ENCODE measurements around the gene FAM240B.

Gene FAM240B

DNA sequence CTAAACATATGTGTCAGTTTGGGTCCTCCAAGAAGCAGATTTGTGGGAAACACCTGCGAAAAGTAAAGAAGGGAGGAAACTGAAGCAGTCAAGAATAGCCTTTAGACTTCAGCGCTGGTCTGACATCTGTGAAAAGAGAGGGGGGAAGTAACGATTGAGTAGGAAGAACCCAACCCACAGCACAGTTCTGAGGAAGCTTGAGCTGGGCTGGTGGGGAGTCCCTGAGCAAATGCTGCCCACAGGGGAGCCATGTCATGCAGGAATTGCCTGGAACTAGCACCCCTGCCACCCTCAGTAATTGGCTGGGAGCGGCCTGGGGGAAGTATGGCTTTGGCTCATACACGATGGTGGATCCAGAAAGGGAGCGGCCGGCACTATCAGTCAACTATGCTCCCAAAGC, 20.6 kb downstream of the FAM240B start:
- no peak for DNase-seq

- DNase-seq: no peak
Observed at GRCh38 chr9:38697776-38698300, 22.1 kb downstream of the FAM240B start.

- no peak for DNase-seq
Observed at GRCh38 chr9:38696999-38697398, 22.9 kb downstream of the FAM240B start.

GRCh38 chr9:38694676-38695075, 25.3 kb downstream of the FAM240B start:
- DNase-seq: no peak

GRCh38 chr9:38692707-38693106, 27.2 kb downstream of the FAM240B start:
- DNase-seq: no peak

GRCh38 chr9:38690574-38690973, 29.4 kb downstream of the FAM240B start:
- DNase-seq: no peak

DNA sequence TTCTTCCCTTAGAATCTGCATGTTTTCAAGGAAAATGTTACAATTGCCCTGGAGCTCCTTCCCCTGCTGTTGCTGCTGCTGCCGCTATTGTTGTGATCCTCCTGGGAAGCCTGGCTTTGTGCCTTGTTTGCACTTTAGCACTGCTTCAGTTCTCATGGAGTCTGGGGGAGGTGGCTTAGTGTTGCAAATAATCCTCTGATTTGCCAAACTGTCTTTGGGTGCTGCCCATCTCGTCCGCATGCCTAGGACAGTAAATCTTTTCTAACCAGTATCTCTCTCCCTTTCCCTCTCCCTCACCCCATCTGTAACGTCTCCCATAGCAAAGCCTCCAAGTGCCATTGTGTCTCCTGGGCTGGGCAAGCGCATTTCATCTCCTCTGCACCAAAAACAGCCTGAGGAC, 30.3 kb downstream of the FAM240B start:
- DNase-seq: no peak

GRCh38 chr9:38687992-38688391, 31.9 kb downstream of the FAM240B start:
- no peak for DNase-seq

DNA sequence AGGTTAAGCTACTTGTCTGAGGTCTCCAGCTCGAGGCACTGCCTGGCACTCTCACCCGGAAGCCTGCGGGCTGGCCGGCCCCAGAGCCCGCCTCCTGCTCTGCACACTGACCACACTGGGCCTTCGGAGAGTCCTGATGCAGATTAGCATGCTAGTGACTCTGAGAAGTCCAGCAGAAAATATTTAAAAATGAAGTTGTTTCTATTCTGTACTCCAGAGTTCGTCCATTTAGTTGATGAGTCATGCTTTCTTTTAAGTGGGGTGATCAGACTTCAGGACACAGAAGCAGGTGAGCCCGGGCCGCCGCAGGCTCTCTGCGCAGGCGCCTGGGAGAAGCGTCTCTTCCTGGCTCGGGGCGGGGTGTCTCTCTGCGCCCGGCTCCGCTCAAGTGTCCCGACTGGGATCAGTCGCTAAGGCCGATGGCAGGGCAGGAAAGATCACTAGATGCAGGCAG, 32.5 kb downstream of the FAM240B start:
- peak; percentile 24 for DNase-seq

DNA sequence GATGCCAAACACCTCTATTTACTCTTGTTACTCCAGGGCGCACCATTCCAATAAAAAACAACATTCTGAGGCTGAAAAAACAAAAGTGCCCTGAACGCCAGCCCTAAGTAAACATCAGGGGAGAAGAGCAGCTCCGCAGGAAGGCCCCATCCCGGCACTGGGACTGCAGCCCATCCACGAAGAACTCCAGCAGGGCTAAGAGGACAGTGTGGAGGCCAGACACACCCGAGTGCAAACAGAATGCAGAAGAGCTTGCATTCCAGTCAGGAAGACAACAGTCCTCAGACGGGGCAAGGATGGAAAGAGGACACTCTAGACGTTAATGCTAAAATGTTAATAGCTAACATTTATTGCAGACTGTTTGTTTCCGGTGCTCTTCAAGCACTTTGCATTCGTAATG, 33.0 kb downstream of the FAM240B start:
- DNase-seq: no peak

DNA sequence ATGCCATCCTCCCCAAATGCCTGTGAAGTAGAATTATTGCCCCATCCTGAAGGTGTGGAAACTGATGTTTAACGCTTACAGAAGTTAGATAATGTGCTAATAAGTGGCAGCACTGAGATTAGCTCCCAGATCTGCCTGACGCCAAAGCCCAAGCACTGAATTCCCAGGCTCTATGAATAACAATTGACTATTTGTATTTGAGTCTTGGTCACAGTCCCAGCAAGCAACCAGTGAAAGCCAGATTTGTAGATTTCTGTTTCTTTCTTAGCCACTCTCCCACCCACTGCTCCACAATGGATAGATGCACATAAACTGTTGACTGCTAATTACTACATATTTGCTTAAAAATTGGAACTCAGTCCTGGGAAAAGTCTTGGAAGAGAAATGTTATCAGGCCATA, 34.4 kb downstream of the FAM240B start:
- no peak for DNase-seq

DNA sequence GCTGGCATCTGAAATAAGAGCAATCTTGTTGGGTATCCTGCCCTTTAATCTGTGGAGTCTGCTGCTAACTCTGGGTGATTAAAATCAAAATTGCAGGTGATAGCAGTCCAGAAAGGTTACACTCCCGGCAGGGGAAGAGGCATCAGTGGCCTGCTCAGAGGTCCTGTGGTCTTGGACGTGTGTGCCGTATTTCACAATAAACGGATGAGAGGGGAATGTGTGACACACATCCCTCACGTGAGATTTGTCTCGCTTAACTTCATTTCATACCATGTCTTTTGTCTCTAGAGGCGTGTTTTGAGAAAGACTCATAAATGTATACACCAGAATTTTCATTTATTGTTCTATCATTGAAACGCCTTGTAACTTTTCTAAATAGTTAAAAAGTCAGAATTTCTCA, 36.6 kb downstream of the FAM240B start:
- DNase-seq: no peak

GRCh38 chr9:38682713-38683112, 37.2 kb downstream of the FAM240B start:
- DNase-seq: no peak

DNA sequence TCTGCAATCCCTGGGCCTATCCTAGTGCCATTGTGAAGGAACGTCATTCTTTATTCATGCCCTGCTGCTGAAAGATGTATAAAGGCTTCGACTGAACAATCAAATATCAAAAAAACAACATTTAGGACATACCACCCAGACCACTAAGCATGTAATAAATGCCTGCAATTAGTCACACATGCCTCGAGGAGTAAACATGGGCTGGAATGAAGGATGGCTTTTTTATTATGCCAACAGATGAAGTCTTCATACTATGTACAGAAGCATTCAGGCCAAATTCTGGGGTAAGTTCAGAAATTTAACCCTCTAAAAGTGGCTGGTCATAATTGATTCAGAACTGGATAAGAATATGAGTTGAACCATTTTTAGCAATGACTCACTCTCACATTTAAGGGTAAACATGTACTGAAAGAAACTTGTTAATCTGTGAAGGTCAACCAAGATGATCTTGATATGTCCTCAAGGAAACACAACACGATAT, 38.1 kb downstream of the FAM240B start:
- DNase-seq: no peak

DNA sequence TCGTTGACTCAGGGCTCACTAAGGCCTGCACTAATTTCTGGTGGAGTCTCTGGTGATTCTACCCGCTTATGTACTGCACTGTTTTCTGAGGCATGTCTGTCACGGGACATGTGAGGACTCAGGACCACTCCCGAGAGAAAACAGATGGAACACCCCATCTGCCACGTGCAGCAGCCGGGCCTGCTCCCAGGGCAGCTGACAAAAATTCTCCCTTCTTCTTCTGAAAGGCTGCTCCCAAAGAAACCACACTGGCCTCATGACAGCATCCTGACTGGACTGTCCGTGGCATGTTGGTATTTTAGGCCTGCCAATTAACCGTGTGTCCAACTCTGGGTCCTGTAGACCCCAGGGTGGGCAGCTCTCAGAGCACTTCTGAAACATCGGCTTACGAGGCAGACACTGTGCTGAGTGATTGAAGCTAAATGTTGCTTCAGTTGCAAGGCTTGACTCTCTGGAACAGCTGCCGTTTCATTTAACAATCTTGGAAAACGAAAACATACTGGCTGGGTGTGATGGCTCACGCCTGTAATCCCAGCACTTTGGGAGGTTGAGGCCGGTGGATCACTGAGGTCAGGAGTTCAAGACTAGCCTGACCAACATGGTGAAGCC, 39.0 kb downstream of the FAM240B start:
- no peak for DNase-seq

GRCh38 chr9:38677660-38678303, 42.2 kb downstream of the FAM240B start:
- no peak for DNase-seq

- DNase-seq: no peak
Observed at GRCh38 chr9:38675831-38676230, 44.1 kb downstream of the FAM240B start.

DNA sequence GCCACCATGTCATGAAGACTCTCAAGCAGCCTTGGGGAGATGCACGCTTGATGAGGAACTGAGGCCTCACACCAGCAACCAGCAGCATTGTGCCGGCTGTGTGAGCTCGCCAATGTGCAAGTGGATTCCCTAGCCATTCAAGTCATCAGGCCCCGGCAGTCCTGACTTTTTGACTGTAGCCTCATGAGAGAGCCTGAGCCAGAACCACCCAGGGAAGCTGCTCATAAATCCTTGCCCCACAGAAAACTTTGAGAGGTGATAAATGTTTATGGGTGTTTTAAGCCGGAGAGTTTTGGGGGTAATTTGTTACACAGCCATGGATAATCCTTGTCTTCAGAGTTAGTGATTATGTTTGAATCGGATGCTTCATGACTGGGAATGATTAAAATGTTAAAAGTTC, 44.7 kb downstream of the FAM240B start:
- no peak for DNase-seq

DNA sequence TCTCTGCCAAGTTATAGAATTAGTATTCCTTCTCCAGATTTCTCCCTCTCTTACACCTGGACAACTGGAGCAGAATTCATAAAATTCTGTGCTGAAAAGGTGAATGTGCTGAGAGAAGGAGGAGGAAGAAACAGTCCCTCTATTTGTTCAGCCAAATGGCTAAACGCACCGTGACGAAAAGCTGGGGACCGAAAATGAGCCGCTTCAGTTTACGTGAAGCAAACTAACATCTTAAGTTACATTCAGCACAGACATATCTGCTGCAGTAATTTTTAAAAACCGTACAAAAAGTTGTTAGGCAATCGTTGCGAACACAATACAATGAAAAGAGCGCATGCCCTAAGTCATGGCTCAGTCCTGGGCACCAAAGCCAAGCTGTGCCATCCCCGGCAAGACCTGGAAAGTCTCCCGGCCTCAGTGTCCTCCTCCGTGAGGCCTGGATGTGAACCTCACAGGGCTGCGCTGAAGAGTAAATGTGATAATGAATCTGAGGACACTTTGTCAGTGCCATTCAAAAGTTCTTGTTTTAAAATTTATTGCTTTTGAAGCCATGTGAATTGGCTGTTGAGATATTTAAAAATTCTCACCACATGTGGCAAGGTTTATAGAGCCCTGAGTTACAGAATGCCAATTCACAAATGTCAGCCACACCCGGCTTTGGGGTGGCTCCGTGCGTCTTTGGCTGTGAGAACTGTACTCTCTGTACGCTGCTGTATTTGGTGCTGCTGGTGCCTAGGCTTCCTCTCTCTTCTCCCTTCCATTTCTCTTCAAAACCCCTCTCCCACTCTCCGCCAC, 46.3 kb downstream of the FAM240B start:
- DNase-seq: no peak

GRCh38 chr9:38671748-38672147, 48.2 kb downstream of the FAM240B start:
- no peak for DNase-seq

DNA sequence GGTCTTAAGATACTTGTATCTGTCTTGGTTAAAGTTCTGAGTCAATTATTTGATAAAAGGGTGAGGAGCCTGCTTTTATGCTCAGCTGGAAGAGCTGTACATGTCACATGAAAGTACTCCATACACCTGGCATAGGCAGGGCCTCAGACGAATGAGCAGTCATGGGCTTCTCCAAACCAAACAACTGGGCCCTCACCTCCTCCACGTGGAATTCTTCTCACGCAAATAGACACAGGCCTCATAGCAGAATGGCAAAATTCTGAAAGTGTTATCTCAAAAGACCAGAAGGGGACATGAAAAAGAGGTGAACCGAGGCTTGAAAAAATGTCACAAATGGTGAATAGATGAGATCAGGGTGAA, 48.6 kb downstream of the FAM240B start:
- no peak for DNase-seq

DNA sequence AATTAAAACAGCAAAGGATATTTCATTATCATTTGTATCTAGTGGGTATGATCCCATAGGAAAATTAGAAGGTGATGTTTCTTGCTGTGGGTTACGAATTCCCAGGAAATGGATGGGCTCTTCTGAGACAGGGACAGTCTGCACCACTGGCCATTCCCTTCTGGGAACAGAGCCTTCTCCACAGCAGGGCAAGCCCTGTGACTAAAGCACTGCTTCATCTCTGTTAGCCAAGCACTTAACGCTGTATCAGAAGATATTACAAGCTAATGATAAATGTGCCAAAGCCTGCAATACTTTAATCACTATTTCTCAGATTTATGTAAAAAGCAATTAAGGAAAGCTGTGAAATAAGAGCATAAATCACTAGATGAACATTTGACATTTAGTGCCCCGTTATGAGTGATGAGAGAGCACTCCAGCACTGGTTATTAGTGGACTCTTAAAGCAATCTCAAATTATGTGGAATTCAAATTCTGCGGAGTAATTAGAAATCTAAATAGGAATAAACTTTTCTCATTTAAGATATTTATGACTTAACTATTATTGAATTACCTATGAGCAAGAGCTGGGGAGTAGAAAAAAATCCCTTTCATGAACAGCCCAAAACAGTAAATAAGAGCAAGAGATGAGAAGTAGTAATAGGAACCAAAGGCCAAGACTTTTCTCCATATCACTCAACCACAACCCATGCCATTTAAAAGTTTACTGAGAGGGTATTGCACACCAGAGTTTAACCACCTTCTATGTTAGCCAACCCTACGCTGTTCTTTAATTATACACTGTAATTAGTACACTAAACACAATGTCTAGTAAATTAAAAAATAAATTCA, 49.2 kb downstream of the FAM240B start:
- no peak for DNase-seq

All from hematopoietic multipotent progenitor cell treated with erythropoietin and hydrocortisone succinate and interleukin-3 and kit ligand, for 4 days (in vitro differentiated cells).